Smooth muscle cell of the brain vasculature (primary cell): ENCODE results near the gene STX8.
"Not testable (repeated sequence)": the region's sequence is repeated elsewhere in the genome, so short reads cannot be mapped to it uniquely, and the experiment has no call there.

ENCODE experiments used
- DNase-seq: peaks from one replicate; pipeline ENCODE4 v3.0.0-alpha.2; 2012; ENCODE audit warnings: low read depth, low spot score

The STX8 gene, protein sequence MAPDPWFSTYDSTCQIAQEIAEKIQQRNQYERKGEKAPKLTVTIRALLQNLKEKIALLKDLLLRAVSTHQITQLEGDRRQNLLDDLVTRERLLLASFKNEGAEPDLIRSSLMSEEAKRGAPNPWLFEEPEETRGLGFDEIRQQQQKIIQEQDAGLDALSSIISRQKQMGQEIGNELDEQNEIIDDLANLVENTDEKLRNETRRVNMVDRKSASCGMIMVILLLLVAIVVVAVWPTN

DNA sequence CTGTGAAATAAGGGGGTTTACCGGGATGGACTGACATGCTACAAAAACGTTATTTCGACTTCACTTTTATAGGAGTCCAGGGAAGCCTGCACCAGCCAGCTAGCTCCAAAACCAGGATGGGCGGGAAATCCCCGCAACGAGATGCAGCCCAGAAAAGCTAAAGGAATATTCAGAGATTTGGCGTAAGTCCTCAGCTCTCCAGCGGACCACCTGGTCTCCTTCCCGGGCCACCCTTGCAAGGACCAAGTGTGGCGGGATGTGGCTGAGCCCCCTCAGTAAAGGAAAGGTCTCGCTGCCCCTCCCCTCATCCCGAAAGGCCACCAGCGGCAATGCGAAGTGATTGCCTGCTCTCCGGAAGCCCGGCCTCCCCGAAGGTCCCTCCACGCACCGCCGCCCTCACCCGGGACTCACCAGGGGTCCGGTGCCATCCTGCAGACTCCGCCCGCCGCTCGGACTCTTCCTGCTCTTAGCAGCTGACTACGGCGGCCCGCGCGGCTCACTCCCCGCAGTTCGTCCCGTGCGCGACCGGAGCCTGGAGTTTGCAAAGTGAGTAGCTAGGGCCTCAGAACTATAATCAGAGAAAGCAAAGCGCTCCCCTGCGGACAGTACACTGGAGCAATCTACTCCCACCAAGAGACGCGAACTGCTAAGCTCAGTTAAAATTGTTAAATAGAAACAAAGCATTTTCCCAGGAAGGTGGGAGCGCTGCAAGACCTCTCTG is at the start of gene STX8:
Gene STX8, minus strand, starts transcription at position 440 of the 721 bp plus-strand sequence. Its CDS starts 12 bp downstream, at position 428.
- no peak for DNase-seq

DNA sequence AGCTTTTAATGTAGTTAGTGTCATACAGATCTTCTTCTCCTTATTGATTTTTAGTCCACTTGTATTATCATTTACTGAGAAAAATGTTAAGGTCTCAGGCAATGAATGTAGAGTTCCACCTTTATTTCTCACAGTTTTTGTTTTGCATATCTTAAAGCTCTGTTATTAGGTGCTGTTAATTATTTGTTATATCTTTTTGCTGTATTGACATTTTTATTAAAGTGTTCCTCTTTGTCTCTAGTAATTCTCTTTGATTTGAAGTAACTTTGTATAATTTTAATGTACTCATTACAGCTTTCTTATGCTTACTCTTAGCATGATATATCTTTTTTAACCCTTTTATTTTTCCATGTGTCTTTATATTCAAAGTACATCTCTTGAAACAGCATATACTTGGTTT is 47.3 kb upstream of the STX8 start:
- no peak for DNase-seq

DNA sequence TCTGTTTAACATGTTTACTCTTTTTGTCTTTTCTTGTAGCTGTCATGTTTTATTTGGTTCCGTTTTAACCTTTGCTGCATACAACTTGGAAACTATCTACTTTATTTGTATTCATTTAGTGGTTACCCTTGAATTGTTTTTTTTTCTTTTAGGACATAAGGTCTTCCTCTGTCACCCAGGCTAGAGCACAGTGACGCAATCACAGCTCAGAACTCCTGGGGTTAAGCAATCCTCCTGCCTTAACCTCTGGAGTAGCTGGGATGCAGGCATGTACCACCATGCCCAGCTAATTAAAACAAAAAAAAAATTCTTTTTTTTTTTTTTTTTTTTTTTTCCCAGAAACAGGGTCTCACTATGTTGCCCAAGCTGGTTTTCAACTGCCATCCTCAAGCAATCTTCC is 39.9 kb upstream of the STX8 start:
- DNase-seq = no peak

DNA sequence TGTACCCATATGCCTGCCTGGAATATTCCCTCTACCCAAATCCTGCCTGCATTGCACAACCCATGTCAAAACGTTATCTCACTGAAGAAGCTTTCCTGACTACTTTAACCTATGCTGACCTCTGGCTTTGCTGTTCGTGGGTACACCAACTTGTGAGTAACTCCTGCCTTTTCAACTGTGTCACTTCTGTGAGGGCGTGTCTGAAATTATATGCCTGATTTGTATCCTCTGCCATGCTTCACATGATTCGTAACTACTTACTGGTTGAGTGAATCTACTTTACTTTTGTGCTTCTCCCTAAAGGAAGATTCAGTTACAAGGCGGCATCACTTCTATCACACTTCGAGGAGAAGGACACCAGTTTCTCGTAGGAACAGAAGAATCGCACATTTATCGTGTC is 36.4 kb upstream of the STX8 start:
- no peak for DNase-seq

DNA sequence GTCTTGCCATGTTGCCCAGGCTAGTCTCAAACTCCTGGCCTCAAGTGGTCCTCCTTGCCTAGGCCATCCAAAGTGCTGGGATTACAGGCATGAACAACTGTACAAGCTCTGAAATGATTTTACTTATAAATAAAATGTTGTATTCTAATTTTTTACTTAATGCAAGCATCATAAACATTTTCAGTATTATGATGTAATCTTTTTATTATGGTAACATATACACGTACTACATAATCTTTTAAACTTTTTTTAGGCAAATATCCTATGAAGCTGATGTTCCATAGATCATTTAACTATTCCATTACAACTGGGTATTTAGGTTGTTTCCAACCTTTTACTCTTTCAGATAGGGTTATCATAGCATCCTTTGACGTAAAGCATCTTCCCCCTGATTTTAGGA is 35.9 kb upstream of the STX8 start:
- no peak for DNase-seq

DNA sequence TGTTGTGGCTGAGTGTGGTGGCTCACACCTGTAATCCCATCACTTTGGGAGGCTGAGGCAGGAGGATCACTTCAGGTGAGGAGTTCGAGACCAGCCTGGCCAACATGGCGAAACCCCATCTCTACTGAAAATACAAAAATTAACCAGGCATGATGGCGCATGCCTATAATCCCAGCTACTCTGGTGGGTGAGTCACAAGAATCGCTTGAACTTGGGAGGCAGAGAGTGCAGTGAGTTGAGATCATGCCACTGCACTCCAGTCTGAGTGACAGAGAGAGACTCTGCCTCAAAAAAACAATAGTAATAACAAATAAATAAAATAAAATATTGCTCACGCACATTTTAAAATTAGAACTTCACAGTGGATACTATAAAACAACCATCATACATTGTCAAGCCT is 31.4 kb upstream of the STX8 start:
- DNase-seq = not testable (repeated sequence)

DNA sequence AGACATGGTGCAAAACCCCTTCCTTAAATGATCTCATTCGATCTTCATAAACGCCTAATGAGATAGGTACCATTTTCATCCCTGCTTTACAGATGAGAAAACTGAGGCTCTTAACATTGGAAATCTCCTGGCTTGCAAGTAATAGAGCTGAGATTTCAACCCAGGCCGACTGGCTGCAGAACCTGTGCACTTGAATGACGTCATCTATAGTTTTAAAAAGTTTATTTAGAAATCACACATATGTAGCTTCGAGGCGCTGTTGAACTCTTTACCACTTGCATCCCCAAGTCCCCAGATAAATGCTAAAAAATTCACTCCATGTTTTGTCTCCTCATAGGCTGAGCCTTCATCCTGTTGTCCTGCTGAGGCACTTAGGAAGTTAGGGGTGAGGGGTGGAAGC is 30.8 kb upstream of the STX8 start:
- DNase-seq = no peak

DNA sequence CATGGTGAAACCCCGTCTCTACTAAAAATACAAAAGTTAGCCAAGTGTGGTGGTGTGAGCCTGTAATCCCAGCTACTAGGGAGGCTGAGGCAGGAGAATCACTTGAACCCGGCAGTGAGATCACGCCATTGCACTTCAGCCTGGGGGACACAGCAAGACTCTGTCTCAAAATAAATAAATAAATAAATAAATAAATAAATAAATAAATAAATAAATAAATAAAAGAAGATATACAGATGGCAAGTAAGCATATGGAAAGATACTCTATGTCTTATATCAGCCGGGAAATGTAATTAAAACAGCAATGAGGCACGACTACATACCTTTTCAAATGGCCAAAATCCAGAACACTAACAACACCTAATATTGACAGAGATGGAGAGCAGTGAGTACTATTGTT is 29.0 kb upstream of the STX8 start:
- not testable (repeated sequence) for DNase-seq

DNA sequence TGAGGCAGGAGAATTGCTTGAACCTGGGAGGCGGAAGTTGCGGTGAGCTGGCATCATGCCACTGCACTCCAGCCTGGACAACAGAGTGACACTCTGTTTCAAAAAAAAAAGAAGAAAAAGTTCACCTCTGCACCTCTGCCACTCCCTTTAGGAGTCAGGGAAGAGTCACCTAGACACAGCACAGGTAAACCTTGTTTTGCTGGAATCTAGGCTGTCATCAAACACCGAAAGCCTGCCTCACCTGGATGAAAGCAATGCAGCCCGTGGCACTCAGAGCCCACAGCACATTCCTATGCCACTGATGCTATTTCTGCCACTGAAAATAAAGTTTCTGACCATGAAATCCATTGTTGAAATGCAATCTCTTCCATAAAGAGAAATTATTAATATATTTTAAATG is 23.0 kb upstream of the STX8 start:
- DNase-seq = no peak

DNA sequence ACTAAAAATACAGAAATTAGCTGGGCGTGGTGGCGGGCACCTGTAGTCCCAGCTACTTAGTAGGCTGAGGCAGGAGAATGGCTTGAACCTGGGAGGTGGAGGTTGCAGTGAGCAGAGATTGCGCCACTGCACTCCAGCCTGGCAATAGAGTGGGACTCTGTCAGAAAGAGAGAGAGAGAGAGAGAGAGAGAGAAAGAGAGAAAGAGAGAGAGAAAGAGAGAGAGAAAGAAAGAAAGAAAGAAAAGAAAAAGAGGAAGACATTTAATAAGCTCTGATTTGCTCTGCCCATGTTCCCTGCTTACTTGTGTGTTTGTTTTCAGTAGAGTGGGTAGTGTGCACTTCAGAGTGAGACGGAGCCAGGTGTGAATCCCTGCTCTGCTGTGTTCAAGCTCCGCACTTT is 22.0 kb upstream of the STX8 start:
- DNase-seq = not testable (repeated sequence)

DNA sequence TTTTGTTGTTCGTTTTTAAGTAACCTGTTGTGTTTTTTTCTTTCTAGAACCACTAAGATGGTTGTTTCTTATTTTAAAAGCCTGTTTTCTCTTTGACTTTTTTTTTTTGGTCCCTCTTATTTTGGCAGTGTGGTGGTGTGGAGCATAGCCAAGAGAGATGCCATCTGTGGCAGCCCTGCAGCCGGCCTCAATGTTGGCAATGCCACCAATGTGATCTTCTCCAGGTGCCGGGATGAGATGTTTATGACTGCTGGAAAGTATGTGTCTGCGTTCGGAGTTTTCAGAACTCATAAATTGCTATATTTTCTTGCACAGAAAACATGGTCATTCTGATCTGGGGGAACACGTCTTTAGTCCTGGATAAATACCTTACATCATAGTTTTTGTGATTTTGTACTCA is 18.4 kb upstream of the STX8 start:
- DNase-seq = no peak

DNA sequence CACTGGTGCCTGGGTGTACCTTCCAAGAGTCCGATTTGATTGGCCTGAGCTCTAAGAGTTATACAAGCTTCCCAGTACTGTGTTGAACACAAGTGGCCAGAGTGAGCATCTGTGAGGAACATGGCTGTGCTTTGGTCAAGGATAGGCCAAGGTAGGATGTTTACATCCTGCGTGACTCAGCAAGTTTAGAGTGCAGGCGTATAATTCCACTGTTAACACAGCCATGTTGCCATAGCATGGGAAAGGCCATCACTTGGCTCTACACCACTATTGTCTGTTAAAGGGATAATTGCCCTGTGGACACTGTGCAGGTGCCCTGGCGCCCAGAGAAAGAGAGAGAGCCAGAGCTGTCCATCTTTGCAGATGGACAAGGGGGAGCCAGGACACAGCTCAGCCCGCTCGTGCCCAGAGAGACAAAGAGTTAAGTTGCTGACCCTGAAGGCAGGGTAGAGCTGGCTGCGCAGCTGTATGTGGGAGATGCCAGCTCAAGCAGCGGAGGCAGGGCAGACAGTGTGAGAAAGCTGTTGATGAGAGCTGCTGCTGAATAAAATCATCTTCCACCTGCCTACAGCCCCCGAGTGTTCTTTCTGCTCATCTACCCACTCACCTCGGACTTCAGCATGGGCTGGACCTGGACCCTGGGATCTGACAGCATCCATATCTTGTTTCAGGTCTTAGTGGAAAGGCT is 12.5 kb upstream of the STX8 start:
- DNase-seq = no peak

DNA sequence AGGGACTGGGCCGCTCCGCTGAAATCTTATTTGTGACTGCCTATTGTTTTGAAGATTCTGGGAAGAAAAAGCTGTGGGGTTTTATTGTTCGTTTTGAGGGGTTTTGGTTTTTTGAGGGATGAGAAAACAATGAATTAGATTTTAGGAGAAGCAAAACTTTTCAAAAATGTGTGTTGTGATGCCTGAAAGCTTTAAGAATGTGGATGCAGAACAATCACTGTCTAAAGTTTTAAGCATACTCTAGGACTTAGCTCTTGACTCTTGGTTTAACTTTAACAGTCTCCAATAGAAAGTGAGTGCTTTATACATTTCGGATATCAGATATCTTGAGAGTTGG is 1.7 kb upstream of the STX8 start:
- DNase-seq = no peak

DNA sequence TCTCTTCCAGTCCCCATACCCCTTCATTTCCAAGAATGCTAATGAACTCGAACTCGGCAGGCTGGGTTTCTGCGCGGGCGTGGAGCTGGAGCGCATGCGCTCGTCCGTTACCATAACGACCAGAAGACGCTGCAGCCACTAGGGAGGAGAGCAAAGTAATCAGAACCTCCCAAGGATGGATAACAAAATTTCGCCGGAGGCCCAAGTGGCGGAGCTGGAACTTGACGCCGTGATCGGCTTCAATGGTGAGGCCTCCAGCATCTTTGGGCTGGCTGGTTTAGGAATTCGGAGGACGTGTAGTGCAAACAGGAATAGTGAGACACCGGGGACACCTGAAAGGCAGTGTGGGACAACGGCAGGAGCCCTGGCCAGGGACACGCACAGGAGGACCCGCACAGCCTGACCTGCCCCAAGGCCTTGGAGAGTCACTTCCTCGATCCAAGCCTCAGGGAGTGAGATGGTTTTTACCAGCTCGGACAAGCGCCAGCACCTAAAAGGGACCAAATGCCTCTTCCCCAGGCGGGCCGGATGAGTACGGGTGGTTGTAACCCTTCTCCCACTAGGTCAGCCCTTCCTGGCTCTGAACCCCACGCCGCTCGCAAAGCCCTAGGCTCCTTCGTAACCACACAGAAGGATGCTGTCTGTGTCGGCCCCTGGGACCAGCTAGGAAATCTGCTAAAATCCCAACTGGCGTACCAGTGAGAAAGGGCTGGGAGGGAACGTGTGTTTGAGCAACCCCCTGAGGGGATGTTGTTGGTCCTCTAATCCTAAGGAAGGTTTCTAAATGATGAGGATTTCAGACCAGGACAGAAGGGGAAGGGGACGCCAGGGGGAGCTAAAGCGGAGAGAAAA is 1.1 kb upstream of the STX8 start, which contains the start of gene CFAP52:
Gene CFAP52, plus strand, starts transcription at position 122 of the 852 bp plus-strand sequence. Its CDS starts 54 bp downstream, at position 176.
- DNase-seq = peak; percentile 56

DNA sequence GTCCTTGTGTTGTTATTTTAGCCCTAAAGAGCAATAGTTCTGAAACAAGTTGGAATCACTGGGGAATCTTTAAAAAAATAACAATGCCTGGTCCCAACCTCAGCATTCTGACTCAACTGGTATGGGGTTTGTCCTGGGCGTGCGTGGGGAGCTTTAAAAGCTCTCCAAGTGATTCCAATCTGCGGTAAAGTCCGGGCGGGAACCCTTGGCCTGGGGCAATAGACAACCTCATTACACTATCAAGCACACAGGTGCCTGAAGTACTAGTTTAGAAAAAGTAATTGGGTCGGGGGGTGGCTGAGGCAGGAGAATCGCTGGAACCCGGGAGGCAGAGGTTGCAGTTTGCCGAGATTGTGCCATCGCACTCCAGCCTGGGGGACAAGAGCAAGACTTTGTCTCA is 4.4 kb downstream of the STX8 start:
- no peak for DNase-seq

DNA sequence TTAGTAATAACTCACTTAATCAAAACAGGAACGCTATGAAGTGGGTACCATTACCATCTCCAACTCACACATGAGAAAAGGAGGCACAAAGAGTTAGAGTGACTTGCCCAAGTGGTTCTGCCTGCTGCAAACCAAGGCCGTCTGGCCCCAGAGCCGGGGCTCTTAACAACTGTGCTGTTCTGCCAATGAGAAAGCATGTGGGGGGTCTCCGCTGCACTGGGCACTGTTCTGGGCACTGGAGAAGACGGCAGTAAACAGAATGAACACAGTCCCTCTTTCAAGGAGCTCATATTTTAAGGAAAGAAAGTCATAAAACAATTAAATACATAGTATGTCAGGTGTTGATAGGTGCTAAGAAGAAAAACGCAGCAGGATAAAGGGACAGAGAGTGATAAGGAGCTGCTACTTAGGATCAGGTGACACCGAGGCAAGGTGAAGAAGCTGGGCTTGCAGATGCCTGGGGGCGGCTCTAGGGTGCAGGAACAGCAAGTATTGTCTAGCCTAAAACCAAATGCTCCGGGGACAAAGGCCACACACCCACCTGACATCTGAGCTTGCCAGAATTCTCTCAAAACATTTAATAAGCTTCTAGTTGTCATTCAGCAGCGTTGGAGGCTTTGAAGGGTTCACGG is 6.5 kb downstream of the STX8 start:
- no peak for DNase-seq

DNA sequence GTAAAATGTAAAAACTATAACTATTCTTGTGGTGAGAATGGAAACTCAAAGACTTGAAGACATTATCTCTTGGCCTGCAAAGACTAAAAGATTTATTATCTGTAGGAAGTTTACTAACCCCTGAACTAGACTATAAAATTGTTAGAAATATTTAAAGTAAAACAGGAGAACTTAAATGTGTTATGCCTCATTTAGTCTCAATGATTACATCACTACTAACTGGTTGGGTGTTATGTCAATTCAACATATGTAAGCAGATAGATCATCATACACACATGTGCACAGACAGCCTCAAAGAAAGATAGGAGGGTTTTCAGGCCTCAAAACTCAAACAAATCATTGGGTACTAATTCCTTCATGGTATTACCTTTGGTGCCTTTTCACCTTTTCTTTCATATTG is 7.6 kb downstream of the STX8 start:
- no peak for DNase-seq

DNA sequence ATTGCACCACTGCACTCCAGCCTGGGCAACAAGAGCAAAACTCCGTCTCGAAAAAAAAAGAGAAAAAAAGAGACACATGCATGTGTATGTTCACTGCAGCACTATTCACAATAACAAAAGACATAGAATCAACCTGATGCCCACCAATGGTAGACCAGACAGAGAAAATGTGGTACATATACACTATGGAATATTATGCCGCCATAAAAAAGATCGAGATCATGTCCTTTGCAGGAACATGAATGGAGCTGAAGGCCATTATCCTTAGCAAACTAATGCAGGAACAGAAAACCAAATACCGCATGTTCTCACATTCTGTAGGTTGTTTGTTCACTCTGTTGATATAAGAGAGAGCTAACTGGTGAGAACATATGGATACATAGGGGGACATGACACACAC is 8.9 kb downstream of the STX8 start:
- DNase-seq = not testable (repeated sequence)

DNA sequence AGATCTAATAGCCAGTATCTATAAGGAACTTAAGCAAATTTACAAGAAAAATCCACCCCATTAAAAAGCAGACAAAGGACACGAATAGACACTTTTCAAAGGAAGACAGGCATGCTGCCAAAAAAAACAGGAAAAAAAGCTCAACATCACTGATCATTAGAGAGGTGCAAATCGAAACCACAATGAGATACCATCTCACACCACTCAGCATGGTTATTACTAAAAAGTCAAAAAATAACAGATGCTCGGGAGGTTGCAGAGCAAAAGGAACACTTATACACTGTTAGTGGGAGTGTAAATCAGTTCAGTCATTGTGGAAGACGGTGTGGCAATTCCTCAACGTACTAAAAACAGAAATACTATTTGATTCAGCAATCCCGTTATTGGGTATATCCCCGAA is 9.6 kb downstream of the STX8 start:
- no peak for DNase-seq

DNA sequence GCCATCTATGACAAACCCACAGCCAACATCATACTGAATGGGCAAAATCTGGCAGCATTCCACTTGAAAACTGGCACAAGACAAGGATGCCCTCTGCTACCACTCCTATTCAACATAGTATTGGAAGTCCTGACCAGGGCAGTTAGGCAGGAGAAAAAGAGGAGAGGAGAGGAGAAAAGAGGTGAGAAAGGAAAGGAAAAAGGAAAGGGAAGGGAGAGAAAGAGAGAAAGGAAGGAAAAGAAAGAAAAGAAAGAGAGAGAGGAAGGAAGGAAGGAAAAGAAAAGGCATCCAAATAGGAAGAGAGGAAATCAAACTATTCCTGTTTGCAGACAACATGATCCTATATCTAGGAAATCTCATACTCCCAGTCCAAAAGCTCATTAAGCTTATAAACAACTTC is 11.5 kb downstream of the STX8 start:
- no peak for DNase-seq

DNA sequence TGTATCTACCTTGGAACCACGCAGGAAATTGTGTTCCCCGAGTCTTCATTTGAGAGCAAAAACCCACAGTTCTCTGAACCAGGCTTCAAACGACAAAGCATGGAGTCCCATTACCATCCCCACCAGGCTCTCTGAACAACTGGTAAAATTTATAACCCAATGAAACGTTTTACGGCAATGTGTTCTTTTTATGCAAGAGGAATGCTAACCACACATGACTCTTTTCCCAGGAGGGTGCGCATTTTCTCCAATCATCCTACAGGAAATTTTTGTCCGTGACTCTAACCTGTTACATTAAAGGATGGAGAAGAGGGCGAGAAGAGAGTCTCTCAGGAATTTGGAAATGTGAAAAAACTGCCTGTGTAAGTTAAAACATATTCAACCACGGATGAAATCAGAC is 17.8 kb downstream of the STX8 start:
- DNase-seq = no peak
